NCI-H1436 treated with DMSO at 0.1 percent for 48 hours (cell line): ENCODE results near the gene KIRREL3.
A peak's percentile ranks its signal among the peaks of the same experiment; 100 is the strongest.

ENCODE experiments used
- DNase-seq: peaks from one replicate; lab custom pipeline; 2025; lab: John Stamatoyannopoulos, UW

Gene KIRREL3

GRCh38 chr11:126465573-126466188 lies 534.9 kb downstream of the KIRREL3 start:
- peak; percentile 87 for DNase-seq

- no peak for DNase-seq
Measured at GRCh38 chr11:126464796-126465195, 535.8 kb downstream of the KIRREL3 start.

GRCh38 chr11:126462422-126462821 lies 538.1 kb downstream of the KIRREL3 start:
- DNase-seq, result no peak

GRCh38 chr11:126461996-126462395 lies 538.6 kb downstream of the KIRREL3 start:
- no peak for DNase-seq

GRCh38 chr11:126461096-126461440 lies 539.5 kb downstream of the KIRREL3 start:
- DNase-seq, result no peak

GRCh38 chr11:126460417-126461095 lies 540.0 kb downstream of the KIRREL3 start:
- DNase-seq, result no peak

- no peak for DNase-seq
Measured at GRCh38 chr11:126459691-126460281, 540.8 kb downstream of the KIRREL3 start.

GRCh38 chr11:126457817-126458216 lies 542.8 kb downstream of the KIRREL3 start:
- no peak for DNase-seq

GRCh38 chr11:126456783-126457542 lies 543.6 kb downstream of the KIRREL3 start:
- DNase-seq, result no peak

GRCh38 chr11:126456089-126456488 lies 544.5 kb downstream of the KIRREL3 start:
- DNase-seq, result no peak

GRCh38 chr11:126452241-126453101 lies 548.1 kb downstream of the KIRREL3 start:
- no peak for DNase-seq

GRCh38 chr11:126451211-126451802 lies 549.3 kb downstream of the KIRREL3 start:
- DNase-seq, result no peak

- DNase-seq, result no peak
Measured at GRCh38 chr11:126450806-126451205, 549.8 kb downstream of the KIRREL3 start.

- DNase-seq, result no peak
Measured at GRCh38 chr11:126450198-126450597, 550.4 kb downstream of the KIRREL3 start.

GRCh38 chr11:126446581-126446980 lies 554.0 kb downstream of the KIRREL3 start:
- no peak for DNase-seq

- no peak for DNase-seq
Measured at GRCh38 chr11:126444072-126444471, 556.5 kb downstream of the KIRREL3 start.

- peak; percentile 40 for DNase-seq
Measured at GRCh38 chr11:126443120-126443519, 557.5 kb downstream of the KIRREL3 start.

GRCh38 chr11:126440792-126441514 lies 559.6 kb downstream of the KIRREL3 start:
- peak; percentile 17 for DNase-seq

- DNase-seq, result no peak
Measured at GRCh38 chr11:126440276-126440675, 560.3 kb downstream of the KIRREL3 start.

GRCh38 chr11:126438691-126439090 lies 561.9 kb downstream of the KIRREL3 start:
- DNase-seq, result no peak

GRCh38 chr11:126438272-126438671 lies 562.3 kb downstream of the KIRREL3 start:
- no peak for DNase-seq
